HAP-1 (cell line): ENCODE results near the gene HYAL1.
A peak's percentile ranks its signal among the peaks of the same experiment; 100 is the strongest.

Experiments
- DNase-seq, 2 experiments: peaks; one replicate each; pipeline ENCODE4 v3.0.0-alpha.2; 2016 to 2020; ENCODE audit warnings: low spot score in 2 of 2
- H3K27me3 ChIP-seq: fragments of 250-450 bp; sonication (Bioruptor Pico); 2 replicates; pipeline ENCODE4 v1.5.1; 2020; ENCODE audit warnings: low read depth, mild to moderate bottlenecking, moderate library complexity
- H3K36me3 ChIP-seq: fragments of 250-450 bp; sonication (Bioruptor Pico); replicated peaks from 2 replicates; pipeline ENCODE4 v1.5.1; 2020; ENCODE audit warnings: mild to moderate bottlenecking
- H3K4me1 ChIP-seq: fragments of 250-450 bp; sonication (Bioruptor Pico); 2 replicates; pipeline ENCODE4 v1.5.1; 2020; ENCODE audit warnings: mild to moderate bottlenecking
- H3K4me3 ChIP-seq: fragments of 250-450 bp; sonication (Bioruptor Pico); 2 replicates; pipeline ENCODE4 v1.5.1; 2020; ENCODE audit warnings: mild to moderate bottlenecking, moderate library complexity
- H3K9me3 ChIP-seq: fragments of 250-450 bp; sonication (Bioruptor Pico); 2 replicates; pipeline ENCODE4 v1.5.1; 2020; ENCODE audit warnings: mild to moderate bottlenecking, moderate library complexity
- in situ Hi-C: fragments of 300-500 bp; cut with MboI; formaldehyde crosslinking; loops from 3 replicates; pipeline ENCODE4 v1.14.3; 2020; ENCODE audit warnings: low sequenced_read_pairs, inconsistent platforms, mixed read lengths

Gene HYAL1

DNA sequence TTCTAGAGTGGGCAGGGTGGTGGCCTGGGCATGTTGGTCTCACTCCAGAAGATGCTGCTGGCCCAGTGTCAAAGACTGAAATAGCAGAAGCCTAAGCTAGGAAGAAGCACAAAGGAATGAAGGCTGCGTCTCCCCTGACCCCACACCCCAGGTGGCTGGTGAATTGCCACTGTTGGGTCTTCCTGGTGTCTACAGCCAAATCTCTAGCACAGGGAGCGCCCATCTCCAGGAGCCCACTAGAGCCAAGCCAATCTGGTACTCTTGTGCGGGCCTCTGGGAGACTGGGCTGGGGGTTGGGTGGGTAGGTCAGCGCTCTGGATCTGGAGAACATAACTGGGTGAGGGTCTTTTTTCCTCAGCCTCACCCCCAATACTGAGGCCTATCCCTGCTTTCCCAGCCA lies 23.8 kb upstream of the HYAL1 start:
- in situ Hi-C loops: loop anchor here (5.0 kb wide), 1 partner anchor 35 kb away; the partner anchor contains the start of gene IFRD2
- Histone ChIP-seq H3K9me3 (no peaks in the 10 kb centered on the region), H3K27me3 (no peaks in the 10 kb centered on the region), H3K4me3 (peak overlapping the region; percentile 70), H3K4me1 (peaks cover 6% of the 10 kb centered on the region), H3K36me3 (peaks cover 37% of the 10 kb centered on the region)
- DNase-seq: no peak

DNA sequence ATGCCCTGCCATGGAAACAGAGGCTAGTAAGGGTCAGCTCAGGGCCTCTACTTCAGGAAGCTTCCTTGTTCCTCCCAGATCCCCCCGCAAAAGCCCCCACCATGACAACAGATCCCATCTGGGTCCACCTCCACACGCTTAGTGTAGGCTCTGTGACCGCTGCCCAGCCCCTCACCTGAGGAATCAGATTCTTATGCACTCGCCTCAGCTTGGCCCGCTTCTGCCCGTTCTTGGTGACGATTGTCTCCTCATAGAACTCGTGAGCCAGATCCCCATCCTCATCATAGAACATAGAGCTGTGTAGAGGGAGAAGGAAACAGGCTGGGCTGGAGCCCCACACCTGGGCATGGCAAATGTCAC lies 22.8 kb upstream of the HYAL1 start:
- Histone ChIP-seq H3K4me3 (no peak overlapping the region), H3K9me3 (no peaks in the 10 kb centered on the region), H3K36me3 (peaks cover 28% of the 10 kb centered on the region), H3K4me1 (peaks cover 11% of the 10 kb centered on the region), H3K27me3 (no peaks in the 10 kb centered on the region)
- DNase-seq: no peak
- in situ Hi-C loops: loop anchor here (5.0 kb wide), 1 partner anchor 34 kb away; the partner anchor contains the start of gene IFRD2

- H3K4me1 ChIP-seq: peaks cover 11% of the 10 kb centered on the region
- H3K9me3 ChIP-seq: no peaks in the 10 kb centered on the region
- DNase-seq: no peak
- no peaks in the 10 kb centered on the region for H3K27me3 ChIP-seq
- peaks cover 24% of the 10 kb centered on the region for H3K36me3 ChIP-seq
- in situ Hi-C loops: loop anchor here (5.0 kb wide), 1 partner anchor 33 kb away; the partner anchor contains the start of gene IFRD2
- H3K4me3 ChIP-seq: no peak overlapping the region
Measured at GRCh38 chr3:50325497-50326181, 22.3 kb upstream of the HYAL1 start.

GRCh38 chr3:50325113-50325480 lies 21.7 kb upstream of the HYAL1 start:
- peaks cover 23% of the 10 kb centered on the region for H3K36me3 ChIP-seq
- no peak overlapping the region for H3K4me3 ChIP-seq
- peaks cover 15% of the 10 kb centered on the region for H3K4me1 ChIP-seq
- H3K9me3 ChIP-seq: no peaks in the 10 kb centered on the region
- DNase-seq: no peak
- H3K27me3 ChIP-seq: no peaks in the 10 kb centered on the region
- in situ Hi-C loops: loop anchor here (5.0 kb wide), 1 partner anchor 33 kb away; the partner anchor contains the start of gene IFRD2

DNA sequence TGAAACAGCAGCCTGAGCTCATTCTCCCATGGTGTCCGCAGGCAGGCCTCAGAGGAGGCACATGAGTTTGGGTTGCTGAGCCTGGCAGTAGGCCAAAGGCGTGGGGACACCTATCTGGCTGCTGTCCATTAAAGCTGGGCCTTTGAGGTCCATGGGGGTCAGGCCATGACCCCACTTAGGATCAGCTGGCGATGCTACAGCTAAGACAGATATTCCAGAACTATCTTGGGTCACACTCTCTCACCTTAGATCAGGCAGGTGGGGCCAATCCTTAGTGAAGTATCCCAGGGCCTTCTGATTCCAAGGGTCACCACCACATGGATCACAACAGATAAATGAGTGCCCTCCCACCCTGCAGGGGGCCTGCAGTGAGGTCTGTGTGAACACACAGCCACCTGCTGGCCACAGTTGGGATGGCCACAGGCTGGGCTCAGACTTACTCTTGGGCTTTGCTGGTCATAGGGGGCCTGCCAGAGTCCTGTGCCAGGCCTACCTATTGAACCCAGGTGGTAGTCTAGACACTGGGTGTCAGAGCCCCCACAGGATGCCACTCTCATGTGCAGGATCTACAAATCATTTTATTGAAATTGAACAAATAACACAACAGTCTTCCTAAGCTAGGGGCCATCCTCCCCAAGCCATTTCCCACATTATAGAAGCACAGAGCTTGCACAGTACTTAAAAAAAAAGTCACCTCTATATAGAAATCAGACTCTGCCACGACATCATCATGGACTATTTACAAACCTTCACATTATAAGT lies 21.2 kb upstream of the HYAL1 start:
- H3K9me3 ChIP-seq: no peaks in the 10 kb centered on the region
- DNase-seq: peak; percentile 49 to 87
- H3K27me3 ChIP-seq: no peaks in the 10 kb centered on the region
- H3K4me1 ChIP-seq: peaks cover 16% of the 10 kb centered on the region
- peaks cover 21% of the 10 kb centered on the region for H3K36me3 ChIP-seq
- H3K4me3 ChIP-seq: no peak overlapping the region
- in situ Hi-C loops: loop anchor here (5.0 kb wide), 1 partner anchor 32 kb away; the partner anchor contains the start of gene IFRD2

DNA sequence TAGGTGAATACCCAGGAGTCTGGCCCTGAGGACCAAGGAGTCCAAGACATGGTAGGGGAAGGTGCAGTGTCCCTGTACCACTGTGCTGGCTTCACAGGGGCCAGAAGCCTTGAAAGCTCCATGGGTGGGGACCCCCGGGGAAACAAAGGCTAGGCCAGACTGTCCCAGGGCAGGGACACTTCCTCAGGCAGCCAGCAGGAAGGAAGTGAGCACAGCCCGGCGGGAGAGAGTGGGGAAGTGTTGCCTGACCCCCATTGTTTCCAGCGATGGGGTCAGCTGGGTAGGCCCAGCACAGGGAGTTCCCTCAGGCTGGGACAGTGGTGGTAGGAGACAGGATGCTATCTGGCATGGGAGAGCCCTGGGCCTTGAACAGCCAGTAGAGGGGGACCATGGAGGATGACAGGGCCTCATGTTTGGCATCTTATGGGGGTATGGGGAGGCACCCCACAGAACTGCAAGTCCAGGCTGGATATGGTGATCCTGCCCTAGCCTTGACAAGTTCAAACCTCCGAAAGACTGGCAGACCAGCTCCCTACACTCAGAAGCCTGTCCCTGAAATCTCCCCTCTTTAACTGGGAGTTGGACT lies 20.3 kb upstream of the HYAL1 start:
- in situ Hi-C loops: no loop called here
- no peak for DNase-seq
- no peaks in the 10 kb centered on the region for H3K9me3 ChIP-seq
- no peak overlapping the region for H3K4me3 ChIP-seq
- H3K27me3 ChIP-seq: no peaks in the 10 kb centered on the region
- H3K4me1 ChIP-seq: peaks cover 16% of the 10 kb centered on the region
- H3K36me3 ChIP-seq: peaks cover 26% of the 10 kb centered on the region

DNA sequence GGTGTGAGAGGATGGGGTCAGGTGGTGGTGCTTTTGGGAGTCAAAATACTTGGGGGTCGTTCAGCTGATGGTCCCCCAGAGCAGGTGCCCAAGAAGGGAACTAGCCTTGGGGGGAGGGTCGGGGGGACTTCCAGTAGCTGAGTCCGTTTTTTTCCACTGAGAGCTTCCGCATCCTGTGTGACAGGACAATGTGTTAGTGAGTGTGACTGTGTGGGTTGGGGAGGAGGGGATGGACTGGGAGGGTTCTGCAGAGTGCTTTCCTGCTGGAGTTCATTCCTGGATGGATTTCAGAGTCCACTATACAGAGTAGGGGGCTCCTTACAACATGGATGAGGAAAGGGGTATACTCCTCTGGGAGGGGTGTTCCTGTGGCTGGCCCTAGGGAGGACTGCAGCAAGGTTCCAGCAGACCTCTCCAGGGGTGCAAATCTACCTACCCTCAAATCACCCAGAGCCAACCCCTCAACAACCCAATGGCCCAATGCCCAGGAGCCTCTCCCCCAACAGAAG lies 19.8 kb upstream of the HYAL1 start:
- no peak for DNase-seq
- Histone ChIP-seq H3K27me3 (no peaks in the 10 kb centered on the region), H3K36me3 (peaks cover 32% of the 10 kb centered on the region), H3K4me1 (peaks cover 16% of the 10 kb centered on the region), H3K4me3 (no peak overlapping the region), H3K9me3 (no peaks in the 10 kb centered on the region)
- in situ Hi-C loops: no loop called here

GRCh38 chr3:50322386-50323091 lies 19.2 kb upstream of the HYAL1 start, which contains the start of gene HYAL2:
TSS of gene HYAL2 (minus strand) at chr3:50322745. CDS start at chr3:50320489, 2,256 bp downstream.
- Histone ChIP-seq H3K27me3 (no peaks in the 10 kb centered on the region), H3K9me3 (no peaks in the 10 kb centered on the region), H3K4me1 (peaks cover 16% of the 10 kb centered on the region), H3K36me3 (peaks cover 36% of the 10 kb centered on the region), H3K4me3 (peak within 1 kb of the TSS; percentile 63)
- in situ Hi-C loops: no loop called here
- no peak for DNase-seq

DNA sequence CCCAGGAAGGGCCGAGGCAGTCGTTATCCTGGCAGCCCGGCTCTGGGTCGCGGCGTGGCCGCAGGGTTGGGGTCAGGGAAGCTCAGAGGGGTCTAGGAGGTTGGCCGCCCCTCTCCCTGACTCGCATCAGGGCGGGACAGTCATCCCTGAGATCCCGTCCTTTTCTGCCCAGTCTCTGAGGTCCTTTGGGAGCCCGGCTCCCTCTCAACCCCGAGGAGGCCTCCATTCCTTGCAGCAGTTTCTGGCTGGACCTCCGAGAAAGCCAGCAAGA lies 18.7 kb upstream of the HYAL1 start:
- Histone ChIP-seq H3K36me3 (peaks cover 41% of the 10 kb centered on the region), H3K27me3 (no peaks in the 10 kb centered on the region), H3K9me3 (no peaks in the 10 kb centered on the region), H3K4me3 (peak overlapping the region; percentile 63), H3K4me1 (peaks cover 13% of the 10 kb centered on the region)
- in situ Hi-C loops: no loop called here
- DNase-seq: no peak

DNA sequence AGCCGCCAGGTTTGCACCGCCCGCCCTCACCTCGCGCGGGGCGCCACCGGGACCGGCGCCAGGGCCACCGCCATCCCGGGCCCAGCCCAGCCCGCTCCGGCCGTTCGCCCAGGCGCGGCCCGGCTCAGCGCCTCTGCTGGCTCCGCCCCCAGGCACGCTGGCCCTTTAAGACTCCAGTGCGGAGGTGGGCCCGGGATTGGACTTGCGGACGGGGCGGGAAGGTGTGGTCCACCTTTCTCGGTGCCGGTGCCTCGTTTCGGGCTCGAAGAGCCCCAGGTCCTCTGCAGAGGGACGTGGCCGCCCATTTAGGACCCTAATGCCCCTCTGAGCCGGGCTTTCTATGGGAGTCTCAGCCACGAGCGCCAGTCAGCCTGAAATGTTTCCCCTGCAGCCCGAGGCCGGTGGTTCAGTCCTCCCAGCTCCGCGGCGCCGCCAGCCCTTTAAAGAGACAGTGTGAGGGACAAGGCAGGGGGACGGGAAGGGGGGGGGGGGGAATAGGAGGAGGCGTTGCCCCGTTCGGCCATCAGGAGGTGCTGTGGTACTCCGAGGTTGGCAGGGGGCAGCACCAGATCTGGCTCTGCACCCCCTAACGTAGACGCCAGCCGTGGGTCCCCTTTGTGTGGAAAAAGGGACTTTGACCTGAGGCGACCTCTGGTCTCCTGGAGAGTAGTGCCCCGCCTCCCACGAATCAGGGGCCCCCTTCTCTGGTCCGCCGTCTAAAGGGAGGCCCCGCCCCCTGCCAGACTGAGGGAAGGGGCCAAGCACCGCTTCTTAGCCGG lies 18.2 kb upstream of the HYAL1 start:
- no peaks in the 10 kb centered on the region for H3K9me3 ChIP-seq
- DNase-seq: peak; percentile 80 to 93
- peaks cover 42% of the 10 kb centered on the region for H3K36me3 ChIP-seq
- in situ Hi-C loops: no loop called here
- H3K4me3 ChIP-seq: peak overlapping the region; percentile 63
- H3K27me3 ChIP-seq: no peaks in the 10 kb centered on the region
- H3K4me1 ChIP-seq: peaks cover 10% of the 10 kb centered on the region

DNA sequence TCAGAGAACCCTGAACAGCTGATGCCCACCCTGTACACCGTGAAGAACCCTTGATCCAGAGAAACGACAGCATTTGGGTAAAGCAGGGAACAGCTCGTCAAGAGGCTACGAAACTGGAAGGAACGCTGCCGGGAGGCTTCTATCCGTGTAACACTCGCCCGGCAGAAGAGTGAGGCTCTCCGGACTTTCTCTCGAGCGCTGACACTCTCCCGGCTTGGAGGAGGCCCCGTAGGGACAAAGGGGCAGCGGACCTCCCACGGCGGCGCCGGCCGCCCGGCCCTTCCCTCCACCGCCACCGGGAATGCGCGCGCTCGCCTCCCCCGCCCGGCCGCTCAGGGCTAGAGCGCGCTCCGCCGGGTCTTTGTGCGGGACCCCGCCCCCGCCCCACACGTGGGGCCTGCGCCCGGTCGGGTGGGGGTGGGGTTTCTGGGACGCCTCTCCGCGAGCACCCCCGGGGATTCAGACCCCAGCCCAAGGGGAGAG lies 17.5 kb upstream of the HYAL1 start:
- H3K4me3 ChIP-seq: peak overlapping the region; percentile 63
- H3K9me3 ChIP-seq: no peaks in the 10 kb centered on the region
- no peaks in the 10 kb centered on the region for H3K27me3 ChIP-seq
- peaks cover 10% of the 10 kb centered on the region for H3K4me1 ChIP-seq
- in situ Hi-C loops: no loop called here
- peaks cover 42% of the 10 kb centered on the region for H3K36me3 ChIP-seq
- DNase-seq: peak; percentile 63 to 89

DNA sequence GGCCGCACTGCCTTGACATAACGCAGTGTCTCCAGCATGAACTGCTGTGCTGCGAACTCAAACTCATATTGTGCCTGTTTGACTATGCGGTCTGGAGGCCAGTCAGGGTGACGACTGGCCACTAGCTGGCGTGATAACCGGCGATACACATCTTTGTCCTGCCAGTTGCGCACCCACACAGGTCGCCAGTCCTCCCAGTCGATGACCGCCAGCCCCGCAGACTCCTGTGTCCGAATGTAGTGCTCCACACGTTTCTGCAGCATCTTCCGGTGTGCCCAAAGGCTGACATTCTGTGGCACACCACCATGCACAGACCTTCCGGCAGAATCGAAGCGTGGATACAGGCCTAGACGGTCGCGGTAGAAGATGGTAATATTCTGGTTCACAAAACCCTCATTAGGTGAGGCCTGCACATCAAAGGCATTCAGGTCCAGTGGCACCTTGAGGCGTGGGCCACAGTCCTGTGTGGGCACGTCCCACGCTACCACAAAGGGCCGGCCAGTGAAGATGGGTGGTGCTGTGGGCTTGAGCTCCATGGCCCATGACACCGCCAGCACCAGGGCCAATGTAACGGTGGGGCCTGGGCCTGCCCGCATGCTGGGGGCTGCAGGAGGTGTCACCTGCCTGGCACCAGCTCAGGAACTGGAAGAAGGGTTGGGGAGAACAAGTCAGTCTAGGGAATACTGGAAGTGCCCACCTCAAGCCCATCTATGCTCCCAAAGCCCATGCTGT lies 16.7 kb upstream of the HYAL1 start:
- Histone ChIP-seq H3K4me1 (peaks cover 10% of the 10 kb centered on the region), H3K36me3 (peaks cover 42% of the 10 kb centered on the region)
- in situ Hi-C loops: no loop called here

More for the DNA sequence above, 16.7 kb upstream of the HYAL1 start:
- Histone ChIP-seq H3K4me3 (peak overlapping the region; percentile 63), H3K27me3 (no peaks in the 10 kb centered on the region), H3K9me3 (no peaks in the 10 kb centered on the region)
- no peak for DNase-seq
